RWPE1 (cell line): ENCODE measurements around the gene CACFD1.

Experiments
- CTCF ChIA-PET: fragments of 350-600 bp; sonication (Branson Sonifier 250); formaldehyde crosslinking; extraction: SDS; loops from one replicate; lab custom pipeline; 2021; lab: Yijun Ruan, JAX
- POLR2A ChIA-PET: fragments of 400-600 bp; formaldehyde crosslinking; extraction: SDS; loops from one replicate; lab custom pipeline; 2020; ENCODE audit warnings: antibody characterized with exemption; ENCODE audit not compliant: low non-redundant PET; lab: Yijun Ruan, JAX
- DNase-seq: peaks from one replicate; pipeline ENCODE4 v3.0.0; 2012; ENCODE audit warnings: low spot score
- H3K27ac ChIP-seq: fragments of 450-650 bp; 2 replicates; pipeline ENCODE4 v1.5.1; 2017
- TF ChIP-seq, protein P1 (sequence below): fragments of 450-650 bp; conservative IDR thresholded peaks from 2 replicates; pipeline ENCODE4 v1.5.1; 2017; ENCODE audit warnings: low read depth, mild to moderate bottlenecking

The CACFD1 gene

DNA sequence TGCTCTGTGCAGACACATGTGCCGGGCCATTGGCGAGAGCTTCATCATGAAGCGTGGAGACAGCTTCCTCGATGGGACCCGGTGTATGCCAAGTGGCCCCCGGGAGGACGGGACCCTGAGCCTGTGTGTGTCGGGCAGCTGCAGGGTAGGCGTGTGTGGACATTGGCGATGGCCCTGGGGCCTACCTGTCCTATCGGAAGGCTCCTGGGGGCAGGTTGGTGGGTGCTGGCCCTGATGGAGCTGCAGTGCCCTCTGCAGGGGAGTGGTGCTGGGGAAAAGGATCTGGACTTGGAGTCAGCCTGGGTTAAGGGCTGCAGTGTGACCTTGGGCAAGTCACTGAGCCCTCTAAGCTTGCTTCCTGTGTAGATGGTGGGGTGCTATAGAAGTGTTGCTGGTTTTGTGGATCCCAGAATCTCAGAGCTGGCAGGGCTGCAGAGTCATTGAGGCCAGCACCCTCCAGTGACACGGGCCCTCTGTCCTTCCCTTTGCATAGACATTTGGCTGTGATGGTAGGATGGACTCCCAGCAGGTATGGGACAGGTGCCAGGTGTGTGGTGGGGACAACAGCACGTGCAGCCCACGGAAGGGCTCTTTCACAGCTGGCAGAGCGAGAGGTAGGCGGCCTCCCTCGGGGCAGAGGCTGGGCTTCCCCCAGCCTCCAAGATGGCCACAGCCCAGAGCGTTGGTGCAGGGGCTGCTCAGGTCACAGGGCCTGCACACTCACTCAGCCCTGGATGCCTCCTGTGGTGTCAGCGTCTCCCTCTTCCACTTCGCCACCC, 21.8 kb upstream of the CACFD1 start:
- ChIA-PET POLR2A (interaction anchor here (0.5 to 0.6 kb wide), 2 partner anchors 696 to 866 kb away, joined by 3 read pairs; no protein-coding TSS in a partner anchor), CTCF (interaction anchor here (0.6 to 1.7 kb wide), 5 partner anchors 9 to 805 kb away, joined by 3 read pairs; no protein-coding TSS in a partner anchor)
- TF ChIP-seq, protein P1, sequence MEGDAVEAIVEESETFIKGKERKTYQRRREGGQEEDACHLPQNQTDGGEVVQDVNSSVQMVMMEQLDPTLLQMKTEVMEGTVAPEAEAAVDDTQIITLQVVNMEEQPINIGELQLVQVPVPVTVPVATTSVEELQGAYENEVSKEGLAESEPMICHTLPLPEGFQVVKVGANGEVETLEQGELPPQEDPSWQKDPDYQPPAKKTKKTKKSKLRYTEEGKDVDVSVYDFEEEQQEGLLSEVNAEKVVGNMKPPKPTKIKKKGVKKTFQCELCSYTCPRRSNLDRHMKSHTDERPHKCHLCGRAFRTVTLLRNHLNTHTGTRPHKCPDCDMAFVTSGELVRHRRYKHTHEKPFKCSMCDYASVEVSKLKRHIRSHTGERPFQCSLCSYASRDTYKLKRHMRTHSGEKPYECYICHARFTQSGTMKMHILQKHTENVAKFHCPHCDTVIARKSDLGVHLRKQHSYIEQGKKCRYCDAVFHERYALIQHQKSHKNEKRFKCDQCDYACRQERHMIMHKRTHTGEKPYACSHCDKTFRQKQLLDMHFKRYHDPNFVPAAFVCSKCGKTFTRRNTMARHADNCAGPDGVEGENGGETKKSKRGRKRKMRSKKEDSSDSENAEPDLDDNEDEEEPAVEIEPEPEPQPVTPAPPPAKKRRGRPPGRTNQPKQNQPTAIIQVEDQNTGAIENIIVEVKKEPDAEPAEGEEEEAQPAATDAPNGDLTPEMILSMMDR, result no peak
- H3K27ac ChIP-seq, result no peak overlapping the region
- no peak for DNase-seq

DNA sequence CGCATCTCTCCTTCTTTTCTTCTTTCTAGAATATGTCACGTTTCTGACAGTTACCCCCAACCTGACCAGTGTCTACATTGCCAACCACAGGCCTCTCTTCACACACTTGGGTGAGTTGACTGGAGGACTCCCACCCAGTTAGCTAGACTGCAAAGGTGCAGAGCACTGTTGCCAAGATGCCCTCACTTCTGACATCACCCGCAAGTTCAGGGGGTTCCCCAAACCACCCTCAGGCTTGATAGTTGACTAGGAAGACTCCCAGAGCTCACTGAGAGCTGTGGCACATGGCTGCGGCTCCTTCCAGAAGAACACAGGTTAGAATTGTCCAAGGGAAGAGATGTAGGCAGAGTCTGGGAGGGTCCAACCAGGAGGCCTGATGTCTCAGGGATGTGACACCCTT, 20.4 kb upstream of the CACFD1 start:
- H3K27ac ChIP-seq, result no peak overlapping the region
- CTCF ChIA-PET, result no interaction called here
- DNase-seq, result no peak
- TF ChIP-seq, protein P1, result no peak
- POLR2A ChIA-PET, result no interaction called here

DNA sequence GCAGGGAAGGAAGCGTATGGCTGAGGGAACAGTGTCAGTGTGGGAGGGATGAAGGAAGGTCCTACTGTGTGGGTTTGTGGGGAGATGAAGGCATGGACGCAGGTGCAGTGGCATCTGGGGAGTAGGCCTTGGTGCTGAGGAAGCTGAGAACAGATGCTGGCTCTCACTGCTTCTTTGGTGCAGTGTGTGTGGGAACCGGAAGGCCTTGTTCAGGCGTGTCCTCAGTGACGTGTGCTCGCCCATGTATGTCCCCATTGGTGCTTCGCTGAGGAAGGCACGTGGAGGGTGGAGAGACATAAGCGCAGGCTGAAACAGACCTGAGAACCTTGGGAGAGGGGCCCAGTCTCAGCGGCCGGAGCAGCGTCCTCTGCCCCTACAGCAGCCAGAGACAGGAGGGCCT, 18.9 kb upstream of the CACFD1 start:
- no peak for DNase-seq
- ChIA-PET CTCF (no interaction called here), POLR2A (no interaction called here)
- TF ChIP-seq, protein P1, result no peak
- H3K27ac ChIP-seq, result no peak overlapping the region

DNA sequence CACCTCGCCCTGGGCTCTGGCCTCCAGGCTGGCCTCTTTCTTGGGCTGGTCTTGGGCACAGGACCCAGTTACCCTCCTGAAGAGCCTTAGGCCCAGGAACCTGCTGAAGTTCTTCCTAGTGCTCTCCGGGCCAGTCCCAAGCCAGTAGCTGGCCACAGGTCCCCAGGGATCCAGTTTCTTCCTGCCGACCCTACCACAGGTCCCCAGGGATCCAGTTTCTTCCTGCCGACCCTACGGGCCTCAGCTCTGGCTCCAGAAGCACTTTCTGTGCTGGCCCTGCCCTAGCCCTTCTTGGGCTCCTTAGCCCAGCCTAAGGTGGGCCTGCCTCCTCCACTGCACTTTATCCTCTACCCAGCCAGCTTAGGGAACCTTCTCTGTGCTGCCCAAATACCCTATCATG, 18.2 kb upstream of the CACFD1 start:
- CTCF ChIA-PET, result interaction anchor here (0.6 kb wide), 1 partner anchor 16 kb away, joined by 3 read pairs; no protein-coding TSS in a partner anchor
- H3K27ac ChIP-seq, result no peak overlapping the region
- TF ChIP-seq, protein P1, result no peak
- POLR2A ChIA-PET, result no interaction called here
- DNase-seq, result no peak

DNA sequence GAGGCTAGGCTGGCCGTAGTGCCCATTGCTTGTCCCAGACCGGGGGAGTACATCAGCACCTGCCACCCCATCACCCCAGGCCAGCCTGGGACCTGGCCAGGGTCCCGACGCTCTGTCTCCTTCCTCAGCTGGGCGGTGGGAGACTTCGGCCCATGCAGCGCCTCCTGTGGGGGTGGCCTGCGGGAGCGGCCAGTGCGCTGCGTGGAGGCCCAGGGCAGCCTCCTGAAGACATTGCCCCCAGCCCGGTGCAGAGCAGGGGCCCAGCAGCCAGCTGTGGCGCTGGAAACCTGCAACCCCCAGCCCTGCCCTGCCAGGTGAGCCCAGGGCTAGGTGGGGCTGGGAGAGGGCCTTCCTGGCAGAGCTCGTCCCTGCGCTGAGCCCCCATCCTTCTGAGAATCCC, 16.5 kb upstream of the CACFD1 start:
- TF ChIP-seq, protein P1, result no peak
- ChIA-PET POLR2A (interaction anchor here (0.6 kb wide), 1 partner anchor 68 kb away, joined by 3 read pairs; no protein-coding TSS in a partner anchor), CTCF (no interaction called here)
- no peak for DNase-seq
- H3K27ac ChIP-seq, result no peak overlapping the region

DNA sequence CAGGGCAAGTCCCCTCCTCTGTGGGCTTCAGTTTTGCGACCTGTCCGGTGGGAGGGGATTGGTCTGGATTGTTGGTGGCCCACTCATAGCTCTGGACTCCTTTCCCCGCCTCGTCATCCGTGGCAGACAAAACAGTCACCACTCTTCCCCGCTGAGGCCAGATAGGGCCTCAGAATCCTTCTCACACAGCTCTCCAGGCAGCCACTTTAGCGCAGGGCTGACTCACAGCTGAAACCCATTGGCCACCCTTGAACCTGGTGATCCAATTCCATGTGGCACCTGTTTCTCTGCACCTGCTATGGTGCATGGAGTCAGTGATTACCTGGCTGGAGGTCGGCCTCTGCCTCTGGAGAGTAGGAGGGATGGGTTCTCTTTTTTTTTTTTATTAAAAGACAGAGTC, 15.8 kb upstream of the CACFD1 start:
- DNase-seq, result no peak
- H3K27ac ChIP-seq, result no peak overlapping the region
- ChIA-PET POLR2A (interaction anchor here (0.6 kb wide), 1 partner anchor 69 kb away, joined by 3 read pairs; no protein-coding TSS in a partner anchor), CTCF (interaction anchor here (0.5 to 0.6 kb wide), 2 partner anchors 10 to 824 kb away, joined by 3 to 4 read pairs; no protein-coding TSS in a partner anchor)
- TF ChIP-seq, protein P1, result no peak
